ENCODE results near the gene DDB1. TPM values are rescaled to one million over a fixed set of nuclear protein-coding genes. Genes with fewer than 3 reads are reported as not detected.

Gene DDB1
- total RNA-seq, 1 donor from 2014 or later, result 175 TPM

DNA sequence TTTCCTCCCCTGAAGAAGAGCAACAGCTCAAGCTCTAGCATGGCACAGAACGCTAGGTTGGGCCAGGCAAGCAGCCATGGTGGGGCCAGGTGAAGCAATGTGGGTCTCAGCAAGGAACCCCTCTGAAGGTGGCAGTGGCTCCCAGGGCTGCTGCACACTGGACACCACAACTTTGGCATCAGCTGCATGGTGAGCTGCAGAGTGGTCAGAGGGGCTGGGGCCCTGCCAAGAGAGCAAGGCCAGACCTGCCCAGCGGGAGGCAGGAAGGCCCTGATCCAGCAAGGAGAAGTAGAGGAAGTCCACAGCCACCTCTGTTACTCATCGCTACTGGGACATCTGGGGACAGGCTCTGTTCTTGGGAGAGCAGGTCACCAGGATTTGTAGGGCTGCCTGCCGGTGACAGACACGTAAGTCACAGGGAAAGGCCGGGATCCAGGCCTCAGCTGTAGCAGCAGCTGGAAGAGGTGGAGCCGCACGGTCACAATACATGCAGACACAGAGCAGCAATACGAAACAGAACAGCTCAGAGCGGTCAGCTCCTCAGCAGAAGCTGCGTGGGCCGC lies 16.4 kb upstream of the DDB1 start:
- no peak for DNase-seq (ENCODE audit: low read depth)
- H3K4me3 ChIP-seq (ENCODE audit: low read depth, low read length), result no peak overlapping the region
- TF ChIP-seq, protein P1, sequence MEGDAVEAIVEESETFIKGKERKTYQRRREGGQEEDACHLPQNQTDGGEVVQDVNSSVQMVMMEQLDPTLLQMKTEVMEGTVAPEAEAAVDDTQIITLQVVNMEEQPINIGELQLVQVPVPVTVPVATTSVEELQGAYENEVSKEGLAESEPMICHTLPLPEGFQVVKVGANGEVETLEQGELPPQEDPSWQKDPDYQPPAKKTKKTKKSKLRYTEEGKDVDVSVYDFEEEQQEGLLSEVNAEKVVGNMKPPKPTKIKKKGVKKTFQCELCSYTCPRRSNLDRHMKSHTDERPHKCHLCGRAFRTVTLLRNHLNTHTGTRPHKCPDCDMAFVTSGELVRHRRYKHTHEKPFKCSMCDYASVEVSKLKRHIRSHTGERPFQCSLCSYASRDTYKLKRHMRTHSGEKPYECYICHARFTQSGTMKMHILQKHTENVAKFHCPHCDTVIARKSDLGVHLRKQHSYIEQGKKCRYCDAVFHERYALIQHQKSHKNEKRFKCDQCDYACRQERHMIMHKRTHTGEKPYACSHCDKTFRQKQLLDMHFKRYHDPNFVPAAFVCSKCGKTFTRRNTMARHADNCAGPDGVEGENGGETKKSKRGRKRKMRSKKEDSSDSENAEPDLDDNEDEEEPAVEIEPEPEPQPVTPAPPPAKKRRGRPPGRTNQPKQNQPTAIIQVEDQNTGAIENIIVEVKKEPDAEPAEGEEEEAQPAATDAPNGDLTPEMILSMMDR (conservative IDR thresholded peaks at IDR 0.05; ENCODE audit: low read depth, low read length), result no peak

DNA sequence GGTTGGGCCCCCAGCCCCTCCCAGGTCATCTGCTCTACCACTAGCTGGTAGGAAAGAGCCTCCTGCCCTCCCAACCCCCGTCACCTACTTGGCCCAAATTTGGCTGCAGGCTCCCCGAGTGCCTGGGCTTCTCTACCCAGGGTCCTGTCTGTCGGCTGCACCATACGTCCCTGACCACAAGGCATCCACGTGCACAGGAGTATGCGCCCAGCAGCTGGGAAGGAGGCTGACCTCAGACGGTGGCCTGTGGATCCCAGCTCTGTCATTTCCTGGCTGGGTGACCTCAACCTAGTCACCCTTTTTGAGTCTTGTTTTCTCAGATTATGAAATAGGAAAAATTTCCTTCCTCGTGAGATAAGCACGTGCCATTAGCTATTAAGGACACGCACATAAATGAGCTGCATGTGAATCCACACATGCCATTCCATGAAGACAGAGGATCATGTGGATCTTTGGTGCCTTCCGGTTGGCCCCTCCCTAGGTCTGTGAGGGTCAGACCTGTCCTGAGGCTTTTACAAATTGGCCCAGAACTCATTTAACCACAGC lies 15.1 kb upstream of the DDB1 start:
- TF ChIP-seq, protein P1 (conservative IDR thresholded peaks at IDR 0.05; ENCODE audit: low read depth, low read length), result no peak
- H3K4me3 ChIP-seq (ENCODE audit: low read depth, low read length), result no peak overlapping the region
- no peak for DNase-seq (ENCODE audit: low read depth)

DNA sequence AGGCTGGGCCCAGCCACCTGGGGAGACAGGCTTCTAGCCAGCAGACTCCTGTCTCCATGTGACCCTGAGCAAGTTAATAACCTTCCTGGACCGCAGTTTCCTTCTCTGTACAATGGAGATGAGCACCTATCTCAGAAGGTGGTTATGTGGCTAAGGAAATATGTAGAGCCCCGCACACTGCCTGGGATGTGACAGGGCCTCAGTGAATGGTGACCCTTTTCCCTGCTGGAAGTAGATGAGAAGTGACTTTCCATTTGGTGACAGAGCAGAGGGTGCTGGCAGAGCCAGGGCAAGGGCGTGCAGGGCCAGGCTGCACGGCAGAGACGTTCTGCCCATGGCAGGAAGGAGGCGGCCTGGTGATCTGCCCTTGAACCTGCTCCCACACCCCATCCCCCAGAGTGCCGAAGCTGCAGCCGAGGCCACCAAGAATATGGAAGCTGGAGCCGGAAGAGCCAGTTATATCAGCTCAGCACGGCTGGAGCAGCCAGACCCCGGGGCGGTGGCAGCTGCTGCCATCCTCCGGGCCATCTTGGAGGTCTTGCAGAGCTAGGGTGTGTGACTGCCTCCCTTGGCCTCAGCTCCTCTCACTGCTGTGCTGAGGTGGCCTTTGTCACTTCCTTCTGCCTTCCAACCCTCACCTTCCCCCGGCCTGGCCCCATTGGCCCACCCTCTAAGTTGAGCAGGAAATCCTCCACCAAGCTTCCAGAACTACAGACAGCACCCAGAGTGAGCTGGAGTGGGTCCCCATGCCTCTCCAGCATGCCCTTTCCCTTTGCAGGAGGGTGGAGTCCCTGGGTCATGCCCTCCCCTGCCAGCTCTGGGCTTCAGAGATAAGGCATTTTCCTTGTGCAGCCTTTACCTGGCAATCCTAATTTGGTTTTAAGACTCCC lies 13.3 kb upstream of the DDB1 start:
- no peak overlapping the region for H3K4me3 ChIP-seq (ENCODE audit: low read depth, low read length)
- DNase-seq (ENCODE audit: low read depth), result no peak
- TF ChIP-seq, protein P1 (conservative IDR thresholded peaks at IDR 0.05; ENCODE audit: low read depth, low read length), result no peak

DNA sequence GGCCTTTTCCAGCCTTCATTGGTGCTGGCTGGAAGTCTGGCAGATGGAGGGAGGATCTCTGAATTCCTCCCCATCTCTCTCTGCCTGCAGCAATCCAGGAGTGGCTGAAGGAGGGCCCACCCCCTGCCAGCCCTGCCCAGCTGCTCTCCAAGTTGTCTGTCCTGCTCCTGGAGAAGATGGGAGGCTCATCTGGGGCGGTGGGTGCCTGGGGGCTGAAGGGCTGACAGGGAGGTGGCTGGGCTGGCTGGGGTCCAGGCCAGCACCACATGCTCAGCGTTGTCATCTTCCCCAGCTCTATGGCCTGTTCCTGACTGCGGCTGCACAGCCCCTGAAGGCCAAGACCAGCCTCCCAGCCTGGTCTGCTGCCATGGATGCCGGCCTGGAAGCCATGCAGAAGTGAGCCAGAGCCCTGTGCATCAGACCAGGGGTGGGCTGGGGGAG lies 12.3 kb upstream of the DDB1 start:
- DNase-seq (ENCODE audit: low read depth), result no peak
- no peak overlapping the region for H3K4me3 ChIP-seq (ENCODE audit: low read depth, low read length)
- TF ChIP-seq, protein P1 (conservative IDR thresholded peaks at IDR 0.05; ENCODE audit: low read depth, low read length), result no peak

DNA sequence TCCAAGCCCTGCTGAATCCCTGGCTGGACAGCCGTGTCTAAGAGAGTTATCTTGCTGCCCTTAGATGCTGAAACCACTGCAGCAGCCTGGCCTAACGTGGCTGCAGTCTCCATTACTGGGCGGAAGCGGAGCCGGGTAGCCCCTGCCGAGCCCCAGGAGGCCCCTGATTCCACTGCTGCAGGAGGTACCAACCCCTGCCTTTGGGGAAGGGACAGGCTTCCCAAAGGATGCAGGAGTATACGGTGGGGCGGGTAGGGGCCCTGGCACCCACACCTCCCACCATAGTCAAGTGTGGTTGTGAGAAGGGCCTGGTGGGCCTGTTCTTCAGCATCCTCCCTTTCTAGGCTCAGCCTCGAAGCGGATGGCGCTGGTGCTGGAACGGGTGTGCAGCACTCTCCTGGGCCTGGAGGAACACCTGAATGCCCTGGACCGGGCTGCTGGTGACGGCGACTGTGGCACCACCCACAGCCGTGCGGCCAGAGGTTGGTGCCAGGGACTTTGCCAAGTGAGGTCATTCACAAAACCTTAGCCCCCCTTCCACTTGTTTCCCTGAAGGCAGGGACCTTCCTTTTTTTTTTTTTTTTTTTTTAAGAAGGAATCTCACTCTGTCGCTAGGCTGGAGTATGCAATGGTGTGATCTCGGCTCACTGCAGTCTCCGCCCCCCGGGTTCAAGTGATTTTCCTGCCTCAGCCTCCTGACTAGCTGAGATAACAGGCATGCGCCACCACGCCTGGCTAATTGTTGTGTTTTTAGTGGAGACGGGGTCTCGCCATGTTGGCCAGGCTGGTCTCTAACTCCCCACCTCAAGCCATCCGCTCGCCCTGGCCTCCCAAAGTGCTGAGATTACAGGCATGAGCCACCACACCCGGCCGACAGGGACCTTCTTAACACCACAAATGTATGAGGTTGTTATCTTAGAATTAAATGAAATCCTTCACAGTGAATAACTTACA lies 11.2 kb upstream of the DDB1 start:
- H3K4me3 ChIP-seq (ENCODE audit: low read depth, low read length), result no peak overlapping the region
- TF ChIP-seq, protein P1 (conservative IDR thresholded peaks at IDR 0.05; ENCODE audit: low read depth, low read length), result no peak
- no peak for DNase-seq (ENCODE audit: low read depth)

DNA sequence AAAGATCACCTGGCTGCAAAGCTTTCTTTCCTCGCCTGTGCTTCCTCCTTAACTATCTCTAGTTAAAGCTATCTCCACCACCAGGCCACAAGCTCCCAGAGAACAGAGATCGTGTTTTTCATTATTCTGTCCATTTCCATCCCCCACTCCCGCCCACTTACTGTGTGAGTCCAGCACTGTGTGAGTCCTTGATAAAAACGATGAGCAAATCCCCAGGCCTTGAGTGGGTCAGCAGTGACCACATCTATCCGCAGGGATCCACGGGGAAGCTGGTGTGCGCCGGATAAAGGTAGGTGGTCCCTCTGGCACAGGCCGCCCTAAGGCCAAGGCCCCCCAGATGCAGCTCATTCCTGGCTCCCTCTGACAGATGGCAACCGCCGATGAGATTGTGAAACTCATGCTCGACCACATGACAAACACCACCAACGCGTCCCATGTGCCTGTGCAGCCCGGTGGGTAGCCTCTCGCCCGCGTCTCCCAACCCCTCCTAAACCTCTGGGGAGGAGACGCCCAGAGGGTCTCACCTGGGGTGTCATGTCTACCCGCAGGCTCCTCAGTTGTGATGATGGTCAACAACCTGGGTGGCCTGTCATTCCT lies 9.4 kb upstream of the DDB1 start:
- no peak overlapping the region for H3K4me3 ChIP-seq (ENCODE audit: low read depth, low read length)
- no peak for DNase-seq (ENCODE audit: low read depth)
- TF ChIP-seq, protein P1 (conservative IDR thresholded peaks at IDR 0.05; ENCODE audit: low read depth, low read length), result no peak

All from epithelial cell of proximal tubule (primary cell).